DND-41 (cell line): ENCODE measurements around the gene DLGAP5.

ENCODE experiments used
- ATAC-seq: fragments of 200-7000 bp; cut with Tn5 transposase; 3 replicates; pipeline ENCODE4 v1.9.1; 2021; ENCODE audit warnings: low read depth; ENCODE audit not compliant: insufficient read depth
- DNase-seq: peaks from one replicate; pipeline ENCODE4 v3.0.0-alpha.2; 2020
- H2AFZ ChIP-seq: 2 replicates; pipeline ENCODE4 v1.6.0; 2012; ENCODE audit warnings: low read depth, low read length
- H3K27ac ChIP-seq: 2 replicates; pipeline ENCODE4 v1.5.1; 2012; ENCODE audit warnings: low read length, inconsistent platforms
- H3K27me3 ChIP-seq: fragments of 200-600 bp; sonication (generic); 2 replicates; pipeline ENCODE4 v1.6.0; 2012; ENCODE audit warnings: low read length, mild to moderate bottlenecking, inconsistent platforms; ENCODE audit not compliant: insufficient read depth, poor library complexity
- H3K36me3 ChIP-seq: 2 replicates; pipeline ENCODE4 v1.5.1; 2012; ENCODE audit warnings: low read length, inconsistent platforms; ENCODE audit not compliant: insufficient read depth
- H3K4me1 ChIP-seq: 2 replicates; pipeline ENCODE4 v1.5.1; 2012; ENCODE audit warnings: mild to moderate bottlenecking, low read length; ENCODE audit not compliant: insufficient read depth
- H3K4me2 ChIP-seq: 2 replicates; pipeline ENCODE4 v1.6.0; 2012; ENCODE audit warnings: mild to moderate bottlenecking, moderate library complexity, low read length, inconsistent platforms; ENCODE audit not compliant: insufficient read depth
- H3K4me3 ChIP-seq, 2 experiments: fragments of 200-600 bp in 1 of 2; shearing (Covaris generic) in 1 of 2; 2 replicates each; pipeline ENCODE4 v1.5.1; 2012 to 2016; ENCODE audit warnings: inconsistent platforms in 2 of 2, low read length in 2 of 2, mild to moderate bottlenecking in 2 of 2, low read depth in 1 of 2, moderate library complexity in 1 of 2
- H3K79me2 ChIP-seq: 2 replicates; pipeline ENCODE4 v1.6.0; 2012; ENCODE audit warnings: low read length, inconsistent platforms; ENCODE audit not compliant: insufficient read depth
- H3K9ac ChIP-seq: 2 replicates; pipeline ENCODE4 v1.6.0; 2012; ENCODE audit warnings: low read depth, mild to moderate bottlenecking, inconsistent platforms, low read length, moderate library complexity
- H3K9me3 ChIP-seq: 2 replicates; pipeline ENCODE4 v1.5.1; 2012; ENCODE audit warnings: low read length, moderate library complexity, mild to moderate bottlenecking, inconsistent platforms; ENCODE audit not compliant: insufficient read depth, severe bottlenecking
- H4K20me1 ChIP-seq: 2 replicates; pipeline ENCODE4 v1.6.0; 2012; ENCODE audit warnings: low read length; ENCODE audit not compliant: insufficient read depth
- CTCF ChIP-seq: IDR thresholded peaks from 2 replicates; pipeline ENCODE4 v1.5.1; 2012; ENCODE audit warnings: borderline replicate concordance, low read length, moderate library complexity, mild to moderate bottlenecking; ENCODE audit not compliant: poor library complexity, severe bottlenecking; ENCODE audit errors: extremely low read depth
- EZH2 ChIP-seq: IDR thresholded peaks from 3 replicates; pipeline ENCODE4 v1.6.1; 2012; ENCODE audit warnings: borderline replicate concordance, low read depth, mild to moderate bottlenecking, moderate library complexity, low read length, inconsistent platforms; ENCODE audit not compliant: severe bottlenecking

DLGAP5 gene

GRCh38 chr14:55220230-55220629 lies 28.8 kb upstream of the DLGAP5 start:
- H3K36me3 ChIP-seq, result no peaks in the 10 kb centered on the region
- ATAC-seq (no peak), DNase-seq (no peak)
- H3K79me2 ChIP-seq, result no peaks in the 10 kb centered on the region
- H3K27ac ChIP-seq, result no peak overlapping the region
- peaks cover 7% of the 10 kb centered on the region for H3K27me3 ChIP-seq
- H3K4me3 ChIP-seq, result no peak overlapping the region
- H3K9me3 ChIP-seq, result no peaks in the 10 kb centered on the region
- no peak overlapping the region for H2AFZ ChIP-seq
- no peaks in the 10 kb centered on the region for H4K20me1 ChIP-seq
- no peak for TF ChIP-seq CTCF
- no peak for TF ChIP-seq EZH2
- H3K4me1 ChIP-seq, result no peaks in the 10 kb centered on the region
- H3K4me2 ChIP-seq, result no peak overlapping the region
- H3K9ac ChIP-seq, result no peak overlapping the region

- Histone ChIP-seq H3K9ac (no peak overlapping the region), H3K4me1 (no peaks in the 10 kb centered on the region; the same call in 1 of the 2 replicates), H3K36me3 (no peaks in the 10 kb centered on the region), H3K4me3 (no peak overlapping the region), H4K20me1 (no peaks in the 10 kb centered on the region), H3K27ac (no peak overlapping the region), H3K79me2 (no peaks in the 10 kb centered on the region), H2AFZ (no peak overlapping the region), H3K27me3 (no peaks in the 10 kb centered on the region), H3K9me3 (peaks cover 4% of the 10 kb centered on the region), H3K4me2 (no peak overlapping the region)
- ATAC-seq (no peak), DNase-seq (no peak)
- no peak for TF ChIP-seq EZH2
Measured at GRCh38 chr14:55212634-55213033, 21.2 kb upstream of the DLGAP5 start.

- Histone ChIP-seq H3K4me3 (no peak overlapping the region), H3K4me1 (no peaks in the 10 kb centered on the region), H3K27ac (no peak overlapping the region), H3K36me3 (no peaks in the 10 kb centered on the region), H3K79me2 (no peaks in the 10 kb centered on the region), H4K20me1 (no peaks in the 10 kb centered on the region), H2AFZ (no peak overlapping the region), H3K9me3 (peaks cover 4% of the 10 kb centered on the region), H3K27me3 (no peaks in the 10 kb centered on the region), H3K4me2 (no peak overlapping the region), H3K9ac (no peak overlapping the region)
- no peak for ATAC-seq
- TF ChIP-seq CTCF (no peak), EZH2 (no peak)
- no peak for DNase-seq
Measured at GRCh38 chr14:55207832-55208231, 16.4 kb upstream of the DLGAP5 start.

DNA sequence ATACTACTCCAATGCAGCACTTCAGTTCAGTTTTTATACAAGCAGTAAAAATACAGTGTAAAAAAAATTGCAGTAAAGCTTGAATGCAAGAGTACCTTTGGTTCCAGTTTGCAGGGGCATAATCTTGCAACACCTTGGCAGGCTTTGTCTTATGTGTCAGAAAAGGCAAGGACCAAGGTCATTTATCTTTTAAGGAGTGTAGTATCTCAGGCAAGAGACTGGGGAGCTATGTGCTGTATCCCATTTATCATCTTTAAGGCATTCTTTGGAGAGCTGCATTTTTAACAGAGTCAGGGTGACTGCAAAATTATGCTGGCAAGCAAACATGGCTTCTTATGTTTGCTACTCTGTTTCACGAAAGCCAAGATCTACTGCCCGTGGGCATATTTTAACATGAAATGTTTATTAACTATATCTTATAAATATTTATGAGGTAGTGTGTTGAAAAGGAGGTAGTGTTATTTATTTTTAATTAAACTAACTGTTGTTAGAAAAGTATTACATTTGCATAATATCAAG lies 14.8 kb upstream of the DLGAP5 start:
- Histone ChIP-seq H3K9me3 (no peaks in the 10 kb centered on the region), H3K4me3 (no peak overlapping the region), H2AFZ (no peak overlapping the region), H3K36me3 (no peaks in the 10 kb centered on the region), H3K4me2 (no peak overlapping the region), H3K27ac (no peak overlapping the region), H3K27me3 (no peaks in the 10 kb centered on the region), H3K4me1 (no peaks in the 10 kb centered on the region), H4K20me1 (no peaks in the 10 kb centered on the region), H3K9ac (no peak overlapping the region), H3K79me2 (no peaks in the 10 kb centered on the region)
- ATAC-seq (no peak), DNase-seq (no peak)
- TF ChIP-seq CTCF, result no peak
- no peak for TF ChIP-seq EZH2
